Adrenal gland (tissue), 12 donors: ENCODE measurements around the gene MS4A10. TPM values are rescaled to one million over a fixed set of nuclear protein-coding genes. Genes with fewer than 3 reads are reported as not detected.
A peak's percentile ranks its signal among the peaks of the same experiment; 100 is the strongest.

Source experiments
- DNase-seq, 7 donors: peaks; one replicate each; pipeline ENCODE4 v3.0.0-alpha.2; 2019 to 2020
- H3K27ac ChIP-seq, 5 donors: fragments of 200-600 bp; sonication (generic) in 4 of 5; 1 replicate in 3 of 5; 2 replicates in 2 of 5; pipeline versions ENCODE4 v1.5.1 to v1.8.0; 2016 to 2020; ENCODE audit warnings: mild to moderate bottlenecking in 1 of 5
- H3K27me3 ChIP-seq: fragments of 200-600 bp; 2 replicates; pipeline ENCODE4 v1.8.0; 2021
- H3K36me3 ChIP-seq, 2 donors: fragments of 200-600 bp; replicated peaks in 1 of 2; 1 replicate in 1 of 2; 2 replicates in 1 of 2; pipeline versions ENCODE4 v1.5.1 to v1.8.0; 2018 to 2022
- H3K4me1 ChIP-seq, 2 donors: fragments of 200-600 bp; replicated peaks in 1 of 2; 1 replicate in 1 of 2; 2 replicates in 1 of 2; pipeline versions ENCODE4 v1.5.1 to v1.8.0; 2018 to 2021
- H3K4me3 ChIP-seq, 4 donors: fragments of 200-600 bp; sonication (generic) in 3 of 4; one replicate each; pipeline ENCODE4 v1.5.1; 2016 to 2018
- H3K9me3 ChIP-seq, 3 donors: fragments of 200-600 bp; sonication (generic) in 1 of 3; replicated peaks in 1 of 3; 1 replicate in 2 of 3; 2 replicates in 1 of 3; pipeline versions ENCODE4 v1.5.1 to v1.8.0; 2016 to 2021
- CTCF ChIP-seq, 6 experiments: fragments of 450-650 bp in 4 of 6; fragments of 200-600 bp in 2 of 6; sonication (generic) in 1 of 6; IDR thresholded peaks; 1 replicate in 5 of 6; 2 replicates in 1 of 6; pipeline versions ENCODE4 v1.5.1 to v1.8.0; 2016 to 2021; ENCODE audit warnings: antibody characterized with exemption in 6 of 6, mild to moderate bottlenecking in 2 of 6, moderate library complexity in 1 of 6
- POLR2A ChIP-seq, 2 donors: fragments of 450-650 bp; IDR thresholded peaks; one replicate each; pipeline ENCODE4 v1.6.1; 2017; ENCODE audit warnings: antibody characterized with exemption in 2 of 2, mild to moderate bottlenecking in 2 of 2, moderate library complexity in 1 of 2
- WGBS, 4 donors: extraction: QIAGEN DNeasy Blood & Tissue Kit in 2 of 4; methylation state at CpG; one replicate each; pipeline versions ENCODE4 v1.1.5 to v1.1.7; 2013 to 2017; 5-methylcytosine and 5-hydroxymethylcytosine counted together
- intact Hi-C, 2 donors: fragments of 100-400 bp; cut with DNase I; formaldehyde crosslinking; loops; one replicate each; pipeline versions ENCODE4 v1.14.1 to v1.15.0; 2022 to 2023
- polyA plus RNA-seq, 3 donors: library from polyadenylated mRNA; stranded (reverse); fragments of 200-250 nt in 2 of 3; fragments of 350-450 nt in 1 of 3; fragmentation: Illumina TruSeq in 1 of 3; extraction: RNeasy Lipid Tissue Mini Kit (QIAGEN cat#74804) in 1 of 3; gene quantifications; one replicate each; pipeline ENCODE4 v1.2.3, GENCODE V29; 2013 to 2014
- total RNA-seq, 9 donors: library from RNA; depleted of rRNA in 4 of 9; stranded (reverse); fragments of >200 nt in 4 of 9; fragments of 120-200 nt in 1 of 9; fragmentation: NEBNext Ultra II Directional in 1 of 9; extraction: Animal tissue kit (Norgen Biotek cat#: 25700) in 1 of 9; gene quantifications; one replicate each; pipeline versions ENCODE4 v1.1.0 to v1.2.4, GENCODE V29; 2013 to 2023
- donor health status: healthy with polysubstance abuse.
- donor health status: Bipolar disorder and iron deficiency.
- donor health status: DM: yes; HTN: yes; CAD: no.
- donor health status: DM: no; HTN: no; CAD: no.
- donor health status: DM: no; HTN: no; CAD: no.
- donor health status: DM: yes; HTN: yes; CAD: no.

The MS4A10 gene
- total and polyA plus RNA-seq, 12 donors = not detected

GRCh38 chr11:60774726-60775125 is 10.4 kb upstream of the MS4A10 start:
- intact Hi-C loops = loop anchor here in 1 of 2 donors (5.0 kb wide), 1 partner anchor 118 kb away; no protein-coding TSS in a partner anchor

GRCh38 chr11:60775420-60775961 is 9.6 kb upstream of the MS4A10 start:
- TF ChIP-seq CTCF (IDR thresholded peaks at IDR 0.05) (peak; percentile 81 to 90 (median 87)), POLR2A (IDR thresholded peaks at IDR 0.05) (no peak)
- intact Hi-C loops = loop anchor here in 1 of 2 donors (5.0 kb wide), 1 partner anchor 117 kb away; no protein-coding TSS in a partner anchor
- no peaks in the 10 kb centered on the region for H3K9me3 ChIP-seq
- WGBS, 4 donors = 4 to 11% (median 7%) methylated on average over 9 to 15 of the region's 15 CpGs
- DNase-seq = peak; percentile 84 to 95 (median 91)
- no peaks in the 10 kb centered on the region for H3K27me3 ChIP-seq
- H3K27ac ChIP-seq = no peak overlapping the region
- no peaks in the 10 kb centered on the region for H3K36me3 ChIP-seq
- H3K4me1 ChIP-seq = no peaks in the 10 kb centered on the region
- no peak overlapping the region for H3K4me3 ChIP-seq

More at GRCh38 chr11:60774726-60775125, 10.4 kb upstream of the MS4A10 start:
- no peak for DNase-seq
- Histone ChIP-seq H3K4me1 (no peaks in the 10 kb centered on the region), H3K4me3 (no peak overlapping the region), H3K36me3 (no peaks in the 10 kb centered on the region), H3K9me3 (no peaks in the 10 kb centered on the region), H3K27ac (no peak overlapping the region), H3K27me3 (no peaks in the 10 kb centered on the region)
- 70 to 79% (median 73%) methylated on average over 13 of the region's 13 CpGs for WGBS, 4 donors
- TF ChIP-seq POLR2A (IDR thresholded peaks at IDR 0.05) (no peak), CTCF (IDR thresholded peaks at IDR 0.05) (no peak)

DNA sequence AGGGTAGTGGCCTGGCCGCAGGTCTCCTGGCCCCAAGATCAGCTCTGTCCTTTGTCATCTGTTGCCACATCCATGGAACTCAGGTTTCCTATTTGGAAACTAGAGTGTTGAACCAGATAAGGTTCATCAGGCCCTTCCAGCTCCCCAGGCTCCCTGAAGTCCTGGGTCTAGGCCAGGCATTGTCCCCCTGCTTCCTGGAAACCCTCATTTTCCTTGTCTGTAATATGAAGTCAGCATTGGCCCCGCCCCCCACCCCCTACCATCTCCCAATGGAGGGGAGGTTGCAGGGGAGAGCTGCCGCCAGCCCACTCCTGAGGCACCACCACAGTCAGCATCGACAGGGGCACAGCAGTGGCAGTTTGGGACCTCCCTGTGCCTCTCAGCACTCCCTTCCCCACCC is 9.0 kb upstream of the MS4A10 start:
- H3K27me3 ChIP-seq = no peaks in the 10 kb centered on the region
- no peak for DNase-seq
- intact Hi-C loops = loop anchor here in 1 of 2 donors (5.0 kb wide), 1 partner anchor 116 kb away; no protein-coding TSS in a partner anchor
- 73 to 85% (median 80%) methylated on average over 2 to 4 of the region's 4 CpGs for WGBS, 4 donors
- no peaks in the 10 kb centered on the region for H3K36me3 ChIP-seq
- no peak overlapping the region for H3K27ac ChIP-seq
- TF ChIP-seq CTCF (IDR thresholded peaks at IDR 0.05) (no peak), POLR2A (IDR thresholded peaks at IDR 0.05) (no peak)
- H3K9me3 ChIP-seq = no peaks in the 10 kb centered on the region
- H3K4me1 ChIP-seq = no peaks in the 10 kb centered on the region
- no peak overlapping the region for H3K4me3 ChIP-seq

GRCh38 chr11:60777106-60777505 is 8.0 kb upstream of the MS4A10 start:
- Histone ChIP-seq H3K4me3 (no peak overlapping the region), H3K4me1 (no peaks in the 10 kb centered on the region), H3K27me3 (no peaks in the 10 kb centered on the region), H3K9me3 (no peaks in the 10 kb centered on the region), H3K36me3 (no peaks in the 10 kb centered on the region), H3K27ac (no peak overlapping the region)
- 55 to 76% (median 71%) methylated on average over 4 of the region's 4 CpGs for WGBS, 4 donors
- intact Hi-C loops = loop anchor here in 1 of 2 donors (5.0 kb wide), 1 partner anchor 115 kb away; no protein-coding TSS in a partner anchor
- TF ChIP-seq POLR2A (IDR thresholded peaks at IDR 0.05) = no peak
- TF ChIP-seq CTCF (IDR thresholded peaks at IDR 0.05) = no peak
- DNase-seq = no peak
